Liver (tissue), 9 donors: Measurements from ENCODE around the gene TMEM26. TPM values are rescaled to one million over a fixed set of nuclear protein-coding genes. Genes with fewer than 3 reads are reported as not detected.

Source experiments
- DNase-seq: peaks from one replicate; pipeline ENCODE4 v3.0.0-alpha.2; 2017; ENCODE audit warnings: low spot score
- H3K27ac ChIP-seq, 2 donors: one replicate each; pipeline ENCODE4 v1.7.0; 2013; ENCODE audit warnings: inconsistent platforms in 2 of 2, low read length in 2 of 2, control low read depth in 1 of 2, low read depth in 1 of 2, mild to moderate bottlenecking in 1 of 2
- H3K27me3 ChIP-seq, 4 donors: one replicate each; pipeline versions ENCODE4 v1.6.1 to v1.7.0; 2013; ENCODE audit warnings: low read length in 3 of 4, inconsistent platforms in 1 of 4, mild to moderate bottlenecking in 1 of 4, moderate library complexity in 1 of 4; ENCODE audit not compliant: control insufficient read depth in 4 of 4, insufficient read depth in 4 of 4
- H3K36me3 ChIP-seq, 4 donors: one replicate each; pipeline versions ENCODE4 v1.6.1 to v1.7.0; 2013; ENCODE audit warnings: low read length in 3 of 4, mild to moderate bottlenecking in 3 of 4, low read depth in 1 of 4, moderate library complexity in 1 of 4; ENCODE audit not compliant: control insufficient read depth in 4 of 4, insufficient read depth in 3 of 4
- H3K4me1 ChIP-seq, 4 donors: one replicate each; pipeline versions ENCODE4 v1.6.1 to v1.7.0; 2013; ENCODE audit warnings: low read length in 3 of 4, mild to moderate bottlenecking in 3 of 4, moderate library complexity in 1 of 4; ENCODE audit not compliant: control insufficient read depth in 4 of 4, insufficient read depth in 4 of 4
- H3K4me3 ChIP-seq, 3 donors: one replicate each; pipeline versions ENCODE4 v1.6.1 to v1.7.0; 2013; ENCODE audit warnings: low read length in 3 of 3, control low read depth in 1 of 3, low read depth in 1 of 3, mild to moderate bottlenecking in 1 of 3
- H3K9ac ChIP-seq, 2 donors: one replicate each; pipeline ENCODE4 v1.7.0; 2013; ENCODE audit warnings: low read length in 2 of 2, mild to moderate bottlenecking in 2 of 2, moderate library complexity in 2 of 2, control low read depth in 1 of 2, low read depth in 1 of 2
- H3K9me3 ChIP-seq, 4 donors: one replicate each; pipeline versions ENCODE4 v1.6.1 to v1.7.0; 2013; ENCODE audit warnings: low read length in 3 of 4; ENCODE audit not compliant: control insufficient read depth in 4 of 4
- ATF3 ChIP-seq: IDR thresholded peaks from 2 replicates; pipeline ENCODE4 v1.6.1; 2016; ENCODE audit warnings: antibody characterized with exemption
- CTCF ChIP-seq: fragments of 150-350 bp; IDR thresholded peaks from 2 replicates; pipeline ENCODE4 v1.5.1; 2017; ENCODE audit warnings: improper control_type of control experiment, low read depth, low read length; ENCODE audit not compliant: missing input control
- EGR1 ChIP-seq, 2 donors: IDR thresholded peaks; 2 replicates each; pipeline ENCODE4 v1.6.1; 2016 to 2018; ENCODE audit warnings: antibody characterized with exemption in 2 of 2, low read depth in 2 of 2
- FOXA1 ChIP-seq: IDR thresholded peaks from 2 replicates; pipeline ENCODE4 v1.6.1; 2016; ENCODE audit warnings: antibody characterized with exemption
- GABPA ChIP-seq, 2 donors: IDR thresholded peaks in 1 of 2; conservative IDR thresholded peaks in 1 of 2; 2 replicates each; pipeline ENCODE4 v1.6.1; 2016; ENCODE audit warnings: antibody characterized with exemption in 2 of 2, mild to moderate bottlenecking in 1 of 2, moderate library complexity in 1 of 2
- HNF4A ChIP-seq, 2 donors: conservative IDR thresholded peaks; 2 replicates each; pipeline ENCODE4 v1.6.1; 2016; ENCODE audit warnings: antibody characterized with exemption in 2 of 2, mild to moderate bottlenecking in 2 of 2
- JUND ChIP-seq, 2 donors: IDR thresholded peaks; 2 replicates each; pipeline ENCODE4 v1.6.1; 2016; ENCODE audit warnings: antibody characterized with exemption in 2 of 2
- MAX ChIP-seq: IDR thresholded peaks from 2 replicates; pipeline ENCODE4 v1.6.1; 2016; ENCODE audit warnings: antibody characterized with exemption
- NR2F2 ChIP-seq: IDR thresholded peaks from 2 replicates; pipeline ENCODE4 v1.6.1; 2016; ENCODE audit warnings: antibody characterized with exemption
- RAD21 ChIP-seq, 2 donors: IDR thresholded peaks; 2 replicates each; pipeline ENCODE4 v1.6.1; 2016; ENCODE audit warnings: antibody characterized with exemption in 2 of 2, mild to moderate bottlenecking in 2 of 2
- RXRA ChIP-seq, 2 donors: IDR thresholded peaks; 2 replicates each; pipeline ENCODE4 v1.6.1; 2017 to 2018; ENCODE audit warnings: antibody characterized with exemption in 2 of 2, mild to moderate bottlenecking in 1 of 2
- SP1 ChIP-seq: IDR thresholded peaks from 2 replicates; pipeline ENCODE4 v1.6.1; 2018; ENCODE audit warnings: antibody characterized with exemption, mild to moderate bottlenecking
- TAF1 ChIP-seq: conservative IDR thresholded peaks from 2 replicates; pipeline ENCODE4 v1.6.1; 2016; ENCODE audit warnings: antibody characterized with exemption, mild to moderate bottlenecking
- YY1 ChIP-seq: IDR thresholded peaks from 2 replicates; pipeline ENCODE4 v1.6.1; 2016; ENCODE audit warnings: antibody characterized with exemption, mild to moderate bottlenecking
- ZBTB33 ChIP-seq: IDR thresholded peaks from 2 replicates; pipeline ENCODE4 v1.6.1; 2016; ENCODE audit warnings: antibody characterized with exemption
- WGBS: extraction: QIAGEN DNeasy Blood & Tissue Kit; methylation state at CpG from one replicate; pipeline ENCODE4 v1.1.7; 2013; 5-methylcytosine and 5-hydroxymethylcytosine counted together
- polyA plus RNA-seq, 2 donors: library from polyadenylated mRNA; stranded (reverse) in 1 of 2; unstranded in 1 of 2; fragments of 200-250 nt in 1 of 2; fragments of >200 nt in 1 of 2; fragmentation: Nextera tagmentation in 1 of 2; extraction: Ambion mirVana in 1 of 2; gene quantifications; one replicate each; pipeline versions ENCODE4 v1.2.1 to v1.2.3, GENCODE V29; 2013 to 2015
- total RNA-seq, 2 donors: library from RNA; depleted of rRNA; stranded (reverse); fragments of >200 nt; gene quantifications; one replicate each; pipeline ENCODE4 v1.2.3, GENCODE V29; 2014
- donor health status: healthy.
- donor health status: healthy.
- donor health status: healthy.
- donor health status: healthy.
- donor health status: healthy.

The TMEM26 gene
- total and polyA plus RNA-seq, 4 donors = 0.31 to 5.5 (median 1.2) TPM

GRCh38 chr10:61451357-61451756, 1.8 kb downstream of the TMEM26 start:
- WGBS = 65% methylated on average over 3 of the region's 3 CpGs
- DNase-seq = no peak
- no peak overlapping the region for H3K9ac ChIP-seq
- no peak for TF ChIP-seq ZBTB33
- H3K4me1 ChIP-seq = peaks cover 0 to 9% (median 4%) of the 10 kb centered on the region in 4 donors
- no peak overlapping the region for H3K27ac ChIP-seq
- H3K27me3 ChIP-seq = peaks cover 0 to 8% (median 2%) of the 10 kb centered on the region in 4 donors
- H3K4me3 ChIP-seq = no peak overlapping the region
- H3K9me3 ChIP-seq = no peaks in the 10 kb centered on the region
- no peaks in the 10 kb centered on the region for H3K36me3 ChIP-seq

- WGBS = 67% methylated on average over 5 of the region's 5 CpGs
- no peak for DNase-seq
- TF ChIP-seq SP1 (no peak), NR2F2 (no peak), MAX (no peak), TAF1 (no peak), RAD21 (IDR thresholded peaks at IDR 0.05) (no peak), GABPA (IDR thresholded peaks at IDR 0.05 in 1 of 2, conservative IDR thresholded peaks at IDR 0.05 in 1 of 2) (no peak), EGR1 (IDR thresholded peaks at IDR 0.05; ENCODE audit: low read depth in 2 of 2) (no peak), RXRA (IDR thresholded peaks at IDR 0.05) (no peak), CTCF (no peak), FOXA1 (no peak), ATF3 (no peak), HNF4A (conservative IDR thresholded peaks at IDR 0.05) (no peak), JUND (IDR thresholded peaks at IDR 0.05) (no peak), YY1 (no peak)
These were observed 4.2 kb downstream of the TMEM26 start for GRCh38 chr10:61448841-61449600.

More at GRCh38 chr10:61448841-61449600, 4.2 kb downstream of the TMEM26 start:
- Histone ChIP-seq H3K27me3 (peaks cover 0 to 8% (median 2%) of the 10 kb centered on the region in 4 donors), H3K9me3 (no peaks in the 10 kb centered on the region), H3K4me1 (peaks cover 0 to 9% (median 4%) of the 10 kb centered on the region in 4 donors), H3K9ac (no peak overlapping the region), H3K27ac (no peak overlapping the region), H3K36me3 (no peaks in the 10 kb centered on the region), H3K4me3 (no peak overlapping the region)
